Hepatocyte (in vitro differentiated cells): Measurements from ENCODE around the gene DPM1.

Experiments
- EZH2 ChIP-seq: fragments of 200-600 bp; sonication (generic); IDR thresholded peaks from 2 replicates; pipeline ENCODE4 v1.6.1; 2016; ENCODE audit warnings: antibody characterized with exemption, mild to moderate bottlenecking, borderline replicate concordance
- EZH2phosphoT487 ChIP-seq: fragments of 200-600 bp; sonication (generic); IDR thresholded peaks from one replicate; pipeline ENCODE4 v1.6.1; 2018; ENCODE audit warnings: antibody characterized with exemption, mild to moderate bottlenecking, low read depth, moderate library complexity; ENCODE audit not compliant: unreplicated experiment, severe bottlenecking
- TF ChIP-seq, protein P1 (sequence below): fragments of 200-600 bp; sonication (generic); IDR thresholded peaks from 2 replicates; pipeline ENCODE4 v1.5.1; 2016; ENCODE audit warnings: antibody characterized with exemption, mild to moderate bottlenecking; ENCODE audit not compliant: poor library complexity

DNA sequence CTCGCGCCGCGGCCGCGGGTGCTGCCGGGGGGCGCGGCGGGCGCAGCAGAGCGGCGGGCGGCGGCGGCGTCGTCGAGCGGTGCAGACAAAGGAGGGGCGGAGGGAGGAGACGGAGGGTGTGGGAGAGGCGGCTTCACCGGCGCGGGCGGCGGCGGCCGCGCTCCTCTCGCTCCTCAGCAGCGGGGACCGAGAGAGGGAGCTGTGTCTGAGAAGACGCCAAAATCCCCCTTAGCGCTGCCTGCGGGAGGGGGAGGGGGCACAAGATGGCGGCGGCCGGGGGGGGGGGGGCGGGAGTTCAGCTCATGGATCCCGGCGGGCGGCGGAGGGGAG lies 27.4 kb downstream of the DPM1 start:
- TF ChIP-seq, protein P1, sequence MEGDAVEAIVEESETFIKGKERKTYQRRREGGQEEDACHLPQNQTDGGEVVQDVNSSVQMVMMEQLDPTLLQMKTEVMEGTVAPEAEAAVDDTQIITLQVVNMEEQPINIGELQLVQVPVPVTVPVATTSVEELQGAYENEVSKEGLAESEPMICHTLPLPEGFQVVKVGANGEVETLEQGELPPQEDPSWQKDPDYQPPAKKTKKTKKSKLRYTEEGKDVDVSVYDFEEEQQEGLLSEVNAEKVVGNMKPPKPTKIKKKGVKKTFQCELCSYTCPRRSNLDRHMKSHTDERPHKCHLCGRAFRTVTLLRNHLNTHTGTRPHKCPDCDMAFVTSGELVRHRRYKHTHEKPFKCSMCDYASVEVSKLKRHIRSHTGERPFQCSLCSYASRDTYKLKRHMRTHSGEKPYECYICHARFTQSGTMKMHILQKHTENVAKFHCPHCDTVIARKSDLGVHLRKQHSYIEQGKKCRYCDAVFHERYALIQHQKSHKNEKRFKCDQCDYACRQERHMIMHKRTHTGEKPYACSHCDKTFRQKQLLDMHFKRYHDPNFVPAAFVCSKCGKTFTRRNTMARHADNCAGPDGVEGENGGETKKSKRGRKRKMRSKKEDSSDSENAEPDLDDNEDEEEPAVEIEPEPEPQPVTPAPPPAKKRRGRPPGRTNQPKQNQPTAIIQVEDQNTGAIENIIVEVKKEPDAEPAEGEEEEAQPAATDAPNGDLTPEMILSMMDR, result no peak
- TF ChIP-seq EZH2 (no peak), EZH2phosphoT487 (no peak)
